ENCODE results near the gene CDH18.
A peak's percentile ranks its signal among the peaks of the same experiment; 100 is the strongest.

CDH18 gene

DNA sequence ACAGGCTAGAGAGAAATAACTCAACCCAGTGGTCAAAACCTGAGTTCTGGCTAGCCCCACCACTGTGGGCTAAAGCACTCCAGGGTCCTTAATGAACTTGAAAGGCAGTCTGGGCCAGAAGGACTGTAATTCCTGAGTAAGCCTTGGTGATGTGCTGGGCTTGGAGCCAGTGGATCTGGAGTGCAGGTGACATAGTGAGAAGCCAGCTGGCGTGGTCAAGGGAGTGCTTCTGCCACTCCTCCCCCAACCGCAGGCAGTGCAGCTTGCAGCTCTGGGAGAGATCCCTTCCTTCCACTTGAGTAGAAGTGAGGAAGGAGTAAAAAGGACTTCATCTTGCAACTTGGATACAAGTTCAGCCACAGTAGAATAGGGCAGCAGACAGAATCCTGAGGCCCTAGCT is 424.0 kb downstream of the CDH18 start:
- peak; percentile 42 for DNase-seq

GRCh38 chr5:19555876-19556275 is 432.1 kb downstream of the CDH18 start:
- DNase-seq, result no peak

GRCh38 chr5:19555436-19555835 is 432.6 kb downstream of the CDH18 start:
- no peak for DNase-seq

DNA sequence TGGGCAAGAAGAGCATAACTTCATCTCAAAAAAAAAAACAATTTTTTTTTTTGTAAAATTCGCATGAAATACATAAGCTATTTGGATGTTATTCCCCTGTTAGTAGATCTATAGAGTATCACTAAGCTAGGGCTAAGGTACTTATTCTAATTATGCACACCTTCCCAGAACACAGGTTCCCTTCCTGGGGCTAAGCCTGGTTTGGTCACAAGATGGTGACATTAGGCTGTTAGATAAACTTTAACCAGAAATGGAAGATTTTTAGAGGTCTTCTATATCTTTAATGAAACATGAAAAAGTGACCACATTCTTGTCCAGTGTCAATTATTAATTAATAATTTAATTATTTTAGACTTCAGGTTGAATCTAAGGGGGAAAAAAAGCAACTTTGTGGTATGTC is 433.5 kb downstream of the CDH18 start:
- DNase-seq, result no peak

DNA sequence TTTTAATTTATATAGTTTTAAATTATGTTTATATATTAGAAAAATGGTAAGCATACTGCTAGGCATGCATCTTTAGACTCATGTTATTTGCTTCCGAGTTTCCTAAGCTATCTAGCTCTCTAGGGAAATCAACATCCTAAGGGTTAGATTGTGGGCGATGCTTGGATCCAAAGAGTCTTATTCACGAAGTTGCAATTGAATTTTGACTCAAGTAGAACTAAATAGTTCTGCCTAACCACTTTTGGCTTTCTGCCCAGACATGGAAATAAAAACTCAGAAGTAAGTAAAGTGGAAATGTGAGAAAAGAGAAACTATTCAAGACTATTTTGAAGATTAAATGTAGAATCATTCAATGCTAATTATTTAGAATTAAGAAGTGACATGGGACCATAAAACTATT is 440.4 kb downstream of the CDH18 start:
- DNase-seq, result peak; percentile 40

DNA sequence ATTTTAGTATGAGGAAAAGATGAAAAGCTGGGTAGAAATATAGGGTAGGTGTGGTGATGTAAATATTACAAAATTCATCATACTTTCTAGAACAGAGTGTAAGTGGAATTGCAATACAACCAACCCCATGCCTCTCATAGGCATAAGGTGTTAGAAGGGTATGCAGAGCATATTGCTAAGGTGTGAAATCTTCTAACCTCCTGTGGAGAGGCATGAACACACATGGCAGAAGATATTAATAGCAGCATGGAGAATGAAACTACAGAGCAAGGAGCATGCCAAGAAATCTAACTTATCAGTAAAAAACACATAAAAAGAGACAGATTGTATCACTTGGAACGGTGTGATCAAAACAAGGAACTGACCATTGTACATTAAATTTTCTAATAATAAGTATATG is 441.5 kb downstream of the CDH18 start:
- DNase-seq, result no peak

DNA sequence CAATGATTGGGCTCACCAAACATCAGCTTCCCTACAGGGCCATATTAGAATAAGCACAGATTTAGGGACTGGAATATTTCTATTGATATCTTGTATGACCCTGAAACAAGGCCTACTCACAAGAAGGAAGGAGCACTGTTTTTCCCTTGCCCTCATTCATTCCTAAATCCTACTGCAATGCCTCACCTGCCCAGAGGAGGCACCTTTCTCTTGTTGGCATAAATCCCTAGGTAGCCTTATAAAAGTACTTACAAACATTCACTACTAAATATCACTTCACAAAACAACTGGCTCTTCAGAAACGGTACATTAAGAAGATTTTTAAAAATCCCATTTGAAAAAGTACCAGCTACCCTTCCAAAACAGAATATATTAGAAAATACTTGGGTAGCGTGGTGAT is 449.4 kb downstream of the CDH18 start:
- DNase-seq, result no peak

DNA sequence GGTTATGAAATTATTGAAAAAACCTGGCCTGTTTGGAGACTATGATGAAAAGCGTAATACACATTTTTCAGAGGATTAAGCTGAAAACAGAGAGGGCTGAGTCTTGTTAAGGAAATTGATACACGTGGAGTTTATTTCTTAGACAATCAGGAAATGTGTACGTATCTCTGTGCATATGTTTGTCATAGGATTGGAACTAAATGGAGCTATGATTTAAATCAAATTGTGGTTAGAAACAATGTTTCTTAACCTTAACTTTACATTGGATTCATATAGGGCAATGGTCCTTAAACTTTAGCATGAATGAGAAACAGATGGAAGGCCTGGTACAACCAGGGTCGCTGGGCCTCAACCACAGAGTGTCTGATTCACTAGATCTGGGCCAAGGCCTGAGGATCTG is 451.6 kb downstream of the CDH18 start:
- DNase-seq, result no peak

DNA sequence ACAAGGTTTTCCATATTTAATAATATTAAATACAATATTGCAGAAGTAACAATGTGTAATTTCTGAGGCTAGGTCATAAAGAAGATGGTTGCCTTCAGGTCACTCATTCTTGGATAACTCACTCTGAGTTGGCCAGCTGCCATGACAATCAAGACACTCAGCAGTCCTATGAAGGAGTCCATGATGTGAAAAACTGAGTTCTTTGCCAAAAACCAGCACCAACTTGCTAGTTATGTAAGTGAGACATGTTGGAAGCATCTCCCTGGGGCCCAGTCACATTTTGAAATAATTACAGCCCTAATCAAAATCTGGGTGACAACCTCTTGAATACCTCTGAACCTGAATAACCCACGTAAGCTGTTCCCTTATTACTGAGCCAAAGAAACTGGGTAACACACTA is 453.2 kb downstream of the CDH18 start:
- peak; percentile 20 for DNase-seq

- no peak for DNase-seq
Measured at GRCh38 chr5:19532936-19533335, 455.1 kb downstream of the CDH18 start.

GRCh38 chr5:19531374-19531952 is 456.5 kb downstream of the CDH18 start:
- peak; percentile 20 for DNase-seq

- DNase-seq, result no peak
Measured at GRCh38 chr5:19519448-19519847, 468.6 kb downstream of the CDH18 start.

GRCh38 chr5:19498852-19499251 is 489.1 kb downstream of the CDH18 start:
- DNase-seq, result no peak

DNA sequence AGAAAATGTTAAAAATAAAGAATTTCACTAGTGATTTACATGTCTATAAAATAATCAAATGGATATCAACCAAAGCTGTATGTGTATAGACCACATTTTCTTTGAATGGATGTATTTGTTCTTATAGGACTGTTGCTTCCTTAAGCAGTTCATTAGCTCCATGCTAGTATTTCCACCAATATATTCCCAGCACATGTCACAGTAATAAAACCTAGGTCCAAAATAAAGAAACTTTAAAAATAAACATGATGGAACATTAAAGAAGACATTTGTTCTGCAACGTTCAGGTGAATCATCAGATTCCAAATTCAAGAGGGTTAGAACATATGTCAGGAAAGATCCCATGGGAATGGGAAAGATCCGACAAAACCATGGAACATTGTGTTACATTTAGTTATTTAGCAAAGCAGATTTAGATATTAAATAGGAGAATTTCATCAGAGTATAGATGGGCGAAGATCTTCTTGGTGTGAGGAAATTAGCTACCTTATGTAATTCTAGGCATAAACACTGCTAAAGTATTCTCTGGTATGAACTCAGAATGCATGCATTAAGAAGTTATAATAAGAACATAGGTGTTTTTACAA is 490.7 kb downstream of the CDH18 start:
- no peak for DNase-seq

DNA sequence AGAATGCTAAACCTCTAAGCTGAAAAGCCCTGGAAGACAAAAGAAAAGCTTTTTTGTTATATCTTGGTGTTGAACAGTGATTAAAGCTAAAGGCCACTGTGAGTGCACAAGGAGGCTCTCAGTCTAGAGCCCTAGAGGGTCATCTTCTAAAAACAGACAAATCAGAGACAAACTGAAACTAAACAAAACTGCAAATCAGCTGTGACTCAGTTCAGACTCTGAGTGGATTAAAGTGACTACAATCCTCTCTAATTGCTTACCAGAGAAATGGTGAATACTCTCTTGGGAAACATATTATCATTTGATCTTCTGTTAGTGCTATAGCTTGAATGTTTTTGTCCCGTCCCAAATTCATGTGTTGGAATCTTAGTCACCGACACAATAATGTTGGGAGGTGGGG is 491.9 kb downstream of the CDH18 start:
- DNase-seq, result no peak

- DNase-seq, result no peak
Measured at GRCh38 chr5:19492861-19493260, 495.1 kb downstream of the CDH18 start.

- DNase-seq, result no peak
Measured at GRCh38 chr5:19488786-19489185, 499.2 kb downstream of the CDH18 start.

GRCh38 chr5:19487480-19487879 is 500.5 kb downstream of the CDH18 start:
- no peak for DNase-seq

GRCh38 chr5:19479562-19479961 is 508.4 kb downstream of the CDH18 start:
- DNase-seq, result no peak

DNA sequence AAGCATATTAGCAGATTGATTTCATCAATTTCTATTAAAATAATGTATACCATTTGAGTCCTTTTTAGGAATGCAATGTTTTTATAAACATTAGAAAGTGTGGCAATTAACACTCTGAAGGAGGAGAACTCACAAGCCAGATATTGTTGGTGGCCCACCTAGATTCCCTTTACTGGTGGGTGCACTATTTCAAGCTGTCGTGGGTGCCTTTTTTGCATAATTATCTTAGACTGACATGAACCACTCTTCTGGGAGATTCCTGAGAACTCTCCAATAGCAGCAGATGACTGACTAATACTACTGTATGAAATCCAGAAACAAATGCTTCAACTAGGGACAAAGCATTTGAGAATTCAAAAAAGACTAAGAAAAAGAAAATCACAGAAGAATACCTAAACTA is 526.0 kb downstream of the CDH18 start:
- no peak for DNase-seq

DNA sequence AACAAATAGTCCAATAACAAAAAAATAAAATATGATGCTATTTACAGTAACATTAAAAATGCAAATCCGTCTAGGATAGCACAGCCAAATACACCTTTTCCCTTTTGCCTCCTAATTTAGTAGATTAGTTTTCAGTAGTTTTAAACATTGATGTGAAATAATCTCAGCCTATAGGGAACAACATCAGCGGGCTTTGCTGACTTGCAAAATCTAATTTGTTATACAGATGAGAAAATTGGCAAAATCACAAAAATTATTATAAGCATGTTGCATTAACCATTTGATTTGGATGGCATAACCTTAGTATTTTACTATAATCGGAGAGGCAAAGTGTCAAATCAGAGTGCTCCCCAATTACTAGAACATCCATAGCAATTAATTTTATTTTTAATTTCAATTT is 563.5 kb downstream of the CDH18 start:
- no peak for DNase-seq
